SK-N-MC (cell line): ENCODE results near the gene LGR5.

Source experiments
- DNase-seq: peaks from one replicate; pipeline ENCODE4 v3.0.0-alpha.2; 2011; ENCODE audit warnings: low read depth, low spot score
- H3K27ac ChIP-seq: fragments of 200-600 bp; sonication (generic); 2 replicates; pipeline ENCODE4 v1.5.1; 2016; ENCODE audit warnings: mixed run types
- H3K36me3 ChIP-seq: fragments of 200-600 bp; sonication (generic); 2 replicates; pipeline ENCODE4 v1.6.1; 2017; ENCODE audit warnings: antibody characterized with exemption, low read length, mixed read lengths; ENCODE audit not compliant: insufficient read depth
- H3K4me3 ChIP-seq: fragments of 200-600 bp; sonication (generic); 2 replicates; pipeline ENCODE4 v1.5.1; 2016
- H3K9ac ChIP-seq: fragments of 200-600 bp; sonication (generic); 2 replicates; pipeline ENCODE4 v1.8.0; 2017; ENCODE audit warnings: mixed run types, mixed read lengths; ENCODE audit not compliant: insufficient read length
- H3K9me3 ChIP-seq: fragments of 200-600 bp; sonication (generic); 2 replicates; pipeline ENCODE4 v1.6.1; 2017; ENCODE audit warnings: low read depth, mild to moderate bottlenecking, antibody characterized with exemption, low read length, moderate library complexity, mixed read lengths
- EZH2 ChIP-seq: fragments of 200-600 bp; sonication (generic); IDR thresholded peaks from one replicate; pipeline ENCODE4 v1.6.1; 2017; ENCODE audit warnings: antibody characterized with exemption
- FOXP2 ChIP-seq: optimal IDR thresholded peaks from 2 replicates; pipeline ENCODE3; 2011; ENCODE audit warnings: mild to moderate bottlenecking, moderate library complexity; ENCODE audit not compliant: insufficient read depth; ENCODE audit errors: extremely low read length, control extremely low read depth
- POLR2AphosphoS5 ChIP-seq: IDR thresholded peaks from 2 replicates; pipeline ENCODE4 v1.6.1; 2012; ENCODE audit warnings: mild to moderate bottlenecking, low read depth, low read length, borderline replicate concordance

Gene LGR5

GRCh38 chr12:71599210-71599609 is 159.6 kb downstream of the LGR5 start:
- Histone ChIP-seq H3K9ac (no peak overlapping the region), H3K9me3 (no peaks in the 10 kb centered on the region), H3K4me3 (no peak overlapping the region), H3K27ac (no peak overlapping the region), H3K36me3 (no peaks in the 10 kb centered on the region)
- DNase-seq, result no peak
- no peak for TF ChIP-seq POLR2AphosphoS5
- no peak for TF ChIP-seq EZH2
- TF ChIP-seq FOXP2, result no peak

- H3K9me3 ChIP-seq, result no peaks in the 10 kb centered on the region
- H3K27ac ChIP-seq, result no peak overlapping the region
- peaks cover 7% of the 10 kb centered on the region for H3K36me3 ChIP-seq
- no peak overlapping the region for H3K4me3 ChIP-seq
- DNase-seq, result no peak
- no peak overlapping the region for H3K9ac ChIP-seq
- TF ChIP-seq FOXP2 (no peak), EZH2 (no peak), POLR2AphosphoS5 (no peak)
Observed at GRCh38 chr12:71601546-71601945, 161.9 kb downstream of the LGR5 start.

- H3K4me3 ChIP-seq, result no peak overlapping the region
- DNase-seq, result no peak
- TF ChIP-seq POLR2AphosphoS5 (no peak), EZH2 (no peak), FOXP2 (no peak)
Observed at GRCh38 chr12:71602761-71603577, 163.4 kb downstream of the LGR5 start.

GRCh38 chr12:71605039-71605438 is 165.4 kb downstream of the LGR5 start:
- TF ChIP-seq EZH2 (no peak), FOXP2 (no peak), POLR2AphosphoS5 (no peak)
- H3K27ac ChIP-seq, result no peak overlapping the region
- no peak overlapping the region for H3K4me3 ChIP-seq
- DNase-seq, result no peak
- peaks cover 39% of the 10 kb centered on the region for H3K36me3 ChIP-seq
- H3K9me3 ChIP-seq, result no peaks in the 10 kb centered on the region
- no peak overlapping the region for H3K9ac ChIP-seq

More at GRCh38 chr12:71602761-71603577, 163.4 kb downstream of the LGR5 start:
- peaks cover 20% of the 10 kb centered on the region for H3K36me3 ChIP-seq
- H3K27ac ChIP-seq, result no peak overlapping the region
- no peaks in the 10 kb centered on the region for H3K9me3 ChIP-seq
- no peak overlapping the region for H3K9ac ChIP-seq

GRCh38 chr12:71607494-71608330 is 168.1 kb downstream of the LGR5 start:
- Histone ChIP-seq H3K9me3 (no peaks in the 10 kb centered on the region), H3K4me3 (no peak overlapping the region), H3K36me3 (peaks cover 63% of the 10 kb centered on the region), H3K9ac (no peak overlapping the region), H3K27ac (no peak overlapping the region)
- no peak for DNase-seq
- TF ChIP-seq EZH2, result no peak
- TF ChIP-seq POLR2AphosphoS5, result no peak
- TF ChIP-seq FOXP2, result no peak

GRCh38 chr12:71610031-71610795 is 170.6 kb downstream of the LGR5 start:
- Histone ChIP-seq H3K9me3 (no peaks in the 10 kb centered on the region), H3K36me3 (peaks cover 85% of the 10 kb centered on the region), H3K27ac (no peak overlapping the region), H3K9ac (no peak overlapping the region), H3K4me3 (no peak overlapping the region)
- TF ChIP-seq EZH2 (no peak), POLR2AphosphoS5 (no peak), FOXP2 (no peak)
- DNase-seq, result no peak

- no peak for TF ChIP-seq POLR2AphosphoS5
- no peak for TF ChIP-seq EZH2
- TF ChIP-seq FOXP2, result no peak
- Histone ChIP-seq H3K36me3 (peaks cover 94% of the 10 kb centered on the region), H3K9me3 (no peaks in the 10 kb centered on the region), H3K4me3 (no peak overlapping the region), H3K9ac (no peak overlapping the region), H3K27ac (no peak overlapping the region)
- no peak for DNase-seq
Observed at GRCh38 chr12:71621938-71622337, 182.3 kb downstream of the LGR5 start.

- Histone ChIP-seq H3K9me3 (no peaks in the 10 kb centered on the region), H3K27ac (no peak overlapping the region), H3K9ac (no peak overlapping the region), H3K36me3 (peaks cover 95% of the 10 kb centered on the region), H3K4me3 (no peak overlapping the region)
- TF ChIP-seq EZH2 (no peak), POLR2AphosphoS5 (no peak), FOXP2 (no peak)
- DNase-seq, result no peak
Observed at GRCh38 chr12:71625476-71625875, 185.9 kb downstream of the LGR5 start.
